Left lung (tissue), 10 donors: Measurements from ENCODE around the gene SS18L1. TPM values are rescaled to one million over a fixed set of nuclear protein-coding genes. Genes with fewer than 3 reads are reported as not detected.
A peak's percentile ranks its signal among the peaks of the same experiment; 100 is the strongest.

Experiments
- ATAC-seq: fragments of 200-7000 bp; cut with Tn5 transposase; one replicate; pipeline ENCODE4 v1.9.1; 2020; ENCODE audit warnings: moderate library complexity
- DNase-seq, 4 donors: peaks; one replicate each; pipeline ENCODE4 v3.0.0-alpha.2; 2013 to 2020
- H3K27ac ChIP-seq, 2 donors: fragments of 200-600 bp; sonication (generic) in 1 of 2; one replicate each; pipeline versions ENCODE4 v1.5.0 to v1.8.0; 2020 to 2021
- H3K27me3 ChIP-seq, 2 donors: fragments of 200-600 bp; sonication (generic) in 1 of 2; one replicate each; pipeline versions ENCODE4 v1.5.0 to v1.8.0; 2020 to 2021
- H3K36me3 ChIP-seq, 2 donors: fragments of 200-600 bp; sonication (generic) in 1 of 2; one replicate each; pipeline versions ENCODE4 v1.5.0 to v1.8.0; 2020 to 2021
- H3K4me1 ChIP-seq, 2 donors: fragments of 200-600 bp; one replicate each; pipeline ENCODE4 v1.8.0; 2021
- H3K4me3 ChIP-seq, 2 donors: fragments of 200-600 bp; sonication (generic) in 1 of 2; one replicate each; pipeline versions ENCODE4 v1.5.0 to v1.8.0; 2020 to 2021; ENCODE audit warnings: mild to moderate bottlenecking in 1 of 2
- H3K9me3 ChIP-seq, 2 donors: fragments of 200-600 bp; sonication (generic) in 1 of 2; one replicate each; pipeline versions ENCODE4 v1.5.0 to v1.8.0; 2020 to 2021
- CTCF ChIP-seq, 2 donors: fragments of 200-600 bp; sonication (generic) in 1 of 2; IDR thresholded peaks; one replicate each; pipeline versions ENCODE4 v1.5.0 to v1.8.0; 2021; ENCODE audit warnings: antibody characterized with exemption in 2 of 2
- intact Hi-C, 2 donors: fragments of 100-400 bp; cut with DNase I; formaldehyde crosslinking; loops; one replicate each; pipeline versions ENCODE4 v1.11.2 to v1.14.2; 2022
- polyA plus RNA-seq, 6 donors: library from polyadenylated mRNA; unstranded; fragments of 120-200 nt; gene quantifications; one replicate each; pipeline ENCODE4 v1.2.1, GENCODE V29; 2013; ENCODE audit not compliant: insufficient read length in 6 of 6
- total RNA-seq, 2 donors: library from RNA; stranded (reverse); fragmentation: NEBNext Ultra II Directional; extraction: Animal tissue kit (Norgen Biotek cat#: 25700); gene quantifications; one replicate each; pipeline ENCODE4 v1.2.1, GENCODE V29; 2021
- donor health status: DM: no; HTN: yes; CAD: no.
- donor health status: DM: no; HTN: no; CAD: no.

Gene SS18L1
- total and polyA plus RNA-seq, 8 donors: 14.6 to 30.0 (median 21.7) TPM

GRCh38 chr20:62176866-62177265 is 33.3 kb downstream of the SS18L1 start:
- no peaks in the 10 kb centered on the region for H3K27me3 ChIP-seq
- ATAC-seq (no peak), DNase-seq (peak in 1 of 4 donors; percentile 62)
- no peaks in the 10 kb centered on the region for H3K9me3 ChIP-seq
- peaks cover 0 to 58% of the 10 kb centered on the region in 2 donors for H3K36me3 ChIP-seq
- no peak overlapping the region for H3K4me3 ChIP-seq
- TF ChIP-seq CTCF (IDR thresholded peaks at IDR 0.05): no peak
- no peak overlapping the region for H3K27ac ChIP-seq
- intact Hi-C loops: no loop called here
- H3K4me1 ChIP-seq: peaks cover 0 to 3% of the 10 kb centered on the region in 2 donors

GRCh38 chr20:62177307-62177706 is 33.7 kb downstream of the SS18L1 start:
- Histone ChIP-seq H3K4me1 (peaks cover 0 to 7% of the 10 kb centered on the region in 2 donors), H3K27ac (no peak overlapping the region), H3K36me3 (peaks cover 0 to 58% of the 10 kb centered on the region in 2 donors), H3K4me3 (no peak overlapping the region), H3K27me3 (no peaks in the 10 kb centered on the region), H3K9me3 (no peaks in the 10 kb centered on the region)
- TF ChIP-seq CTCF (IDR thresholded peaks at IDR 0.05): no peak
- DNase-seq (no peak), ATAC-seq (no peak)
- intact Hi-C loops: no loop called here

- no peak overlapping the region for H3K4me3 ChIP-seq
- H3K9me3 ChIP-seq: no peaks in the 10 kb centered on the region
- no peak for ATAC-seq
- DNase-seq: peak in 1 of 4 donors; percentile 60
- no peak for TF ChIP-seq CTCF (IDR thresholded peaks at IDR 0.05)
- peaks cover 0 to 46% of the 10 kb centered on the region in 2 donors for H3K36me3 ChIP-seq
- intact Hi-C loops: no loop called here
- H3K27me3 ChIP-seq: no peaks in the 10 kb centered on the region
- peaks cover 2 to 11% of the 10 kb centered on the region in 2 donors for H3K4me1 ChIP-seq
- H3K27ac ChIP-seq: no peak overlapping the region
Measured at GRCh38 chr20:62178316-62179161, 35.0 kb downstream of the SS18L1 start.

- H3K9me3 ChIP-seq: no peaks in the 10 kb centered on the region
- TF ChIP-seq CTCF (IDR thresholded peaks at IDR 0.05): no peak
- no peaks in the 10 kb centered on the region for H3K27me3 ChIP-seq
- intact Hi-C loops: no loop called here
- no peak for ATAC-seq
- H3K4me1 ChIP-seq: peaks cover 6 to 17% of the 10 kb centered on the region in 2 donors
- peaks cover 0 to 41% of the 10 kb centered on the region in 2 donors for H3K36me3 ChIP-seq
- no peak overlapping the region for H3K4me3 ChIP-seq
- H3K27ac ChIP-seq: no peak overlapping the region
- peak in 1 of 4 donors; percentile 53 for DNase-seq
Measured at GRCh38 chr20:62179162-62179504, 35.6 kb downstream of the SS18L1 start.

- Histone ChIP-seq H3K4me1 (peaks cover 6 to 39% of the 10 kb centered on the region in 2 donors), H3K36me3 (peaks cover 0 to 14% of the 10 kb centered on the region in 2 donors), H3K4me3 (peak overlapping the region in 1 of 2 donors; percentile 77), H3K27ac (peak overlapping the region in 1 of 2 donors; percentile 94), H3K9me3 (no peaks in the 10 kb centered on the region), H3K27me3 (no peaks in the 10 kb centered on the region)
- intact Hi-C loops: no loop called here
- no peak for TF ChIP-seq CTCF (IDR thresholded peaks at IDR 0.05)
- ATAC-seq (no peak), DNase-seq (no peak)
Measured at GRCh38 chr20:62181808-62182207, 38.2 kb downstream of the SS18L1 start.
